ENCODE data around the gene MYOM3. TPM values are rescaled to one million over a fixed set of nuclear protein-coding genes. Genes with fewer than 3 reads are reported as not detected.

The MYOM3 gene
- total and polyA plus RNA-seq, 2 of the 13 experiments (the other 11 are each of a cell fraction or from before 2014, with no cell fraction given): 5.8 to 15.3 TPM

- TF ChIP-seq ZFP91 (CRISPR knock-in tag; IDR thresholded peaks at IDR 0.05; ENCODE audit: borderline replicate concordance) (peak; percentile 40; the same call in 1 of the 2 replicates), PAF1 (CRISPR knock-in tag; IDR thresholded peaks at IDR 0.05) (no peak), ZNF124 (CRISPR knock-in tag; IDR thresholded peaks at IDR 0.05) (no peak), ETS1 (CRISPR knock-in tag; IDR thresholded peaks at IDR 0.05) (no peak), ZNF841 (CRISPR knock-in tag; IDR thresholded peaks at IDR 0.05; ENCODE audit: borderline replicate concordance) (no peak), ZNF577 (CRISPR knock-in tag; IDR thresholded peaks at IDR 0.05; ENCODE audit: borderline replicate concordance, low read depth) (no peak), ZBTB3 (CRISPR knock-in tag; IDR thresholded peaks at IDR 0.05; ENCODE audit: borderline replicate concordance, low read depth) (no peak), CREM (IDR thresholded peaks at IDR 0.05) (no peak), CREM (CRISPR knock-in tag; IDR thresholded peaks at IDR 0.05) (no peak), ZBED4 (CRISPR knock-in tag; IDR thresholded peaks at IDR 0.05; ENCODE audit: borderline replicate concordance) (no peak), KDM4B (CRISPR knock-in tag; IDR thresholded peaks at IDR 0.05) (no peak), FOSL2 (CRISPR knock-in tag; IDR thresholded peaks at IDR 0.05) (0 out of 2 replicates have a peak, but pooled peaks have one; percentile 12), ZFY (CRISPR knock-in tag; IDR thresholded peaks at IDR 0.05) (no peak), ZNF569 (CRISPR knock-in tag; IDR thresholded peaks at IDR 0.05; ENCODE audit: borderline replicate concordance) (no peak)
- TF ChIP-seq, protein P1, sequence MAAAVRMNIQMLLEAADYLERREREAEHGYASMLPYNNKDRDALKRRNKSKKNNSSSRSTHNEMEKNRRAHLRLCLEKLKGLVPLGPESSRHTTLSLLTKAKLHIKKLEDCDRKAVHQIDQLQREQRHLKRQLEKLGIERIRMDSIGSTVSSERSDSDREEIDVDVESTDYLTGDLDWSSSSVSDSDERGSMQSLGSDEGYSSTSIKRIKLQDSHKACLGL (CRISPR knock-in tag; IDR thresholded peaks at IDR 0.05): no peak
- TF ChIP-seq, protein P2, sequence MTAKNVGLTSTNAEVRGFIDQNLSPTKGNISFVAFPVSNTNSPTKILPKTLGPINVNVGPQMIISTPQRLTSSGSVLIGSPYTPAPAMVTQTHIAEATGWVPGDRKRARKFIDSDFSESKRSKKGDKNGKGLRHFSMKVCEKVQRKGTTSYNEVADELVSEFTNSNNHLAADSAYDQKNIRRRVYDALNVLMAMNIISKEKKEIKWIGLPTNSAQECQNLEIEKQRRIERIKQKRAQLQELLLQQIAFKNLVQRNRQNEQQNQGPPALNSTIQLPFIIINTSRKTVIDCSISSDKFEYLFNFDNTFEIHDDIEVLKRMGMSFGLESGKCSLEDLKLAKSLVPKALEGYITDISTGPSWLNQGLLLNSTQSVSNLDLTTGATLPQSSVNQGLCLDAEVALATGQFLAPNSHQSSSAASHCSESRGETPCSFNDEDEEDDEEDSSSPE (CRISPR knock-in tag; IDR thresholded peaks at IDR 0.05): no peak
- TF ChIP-seq, protein P3, sequence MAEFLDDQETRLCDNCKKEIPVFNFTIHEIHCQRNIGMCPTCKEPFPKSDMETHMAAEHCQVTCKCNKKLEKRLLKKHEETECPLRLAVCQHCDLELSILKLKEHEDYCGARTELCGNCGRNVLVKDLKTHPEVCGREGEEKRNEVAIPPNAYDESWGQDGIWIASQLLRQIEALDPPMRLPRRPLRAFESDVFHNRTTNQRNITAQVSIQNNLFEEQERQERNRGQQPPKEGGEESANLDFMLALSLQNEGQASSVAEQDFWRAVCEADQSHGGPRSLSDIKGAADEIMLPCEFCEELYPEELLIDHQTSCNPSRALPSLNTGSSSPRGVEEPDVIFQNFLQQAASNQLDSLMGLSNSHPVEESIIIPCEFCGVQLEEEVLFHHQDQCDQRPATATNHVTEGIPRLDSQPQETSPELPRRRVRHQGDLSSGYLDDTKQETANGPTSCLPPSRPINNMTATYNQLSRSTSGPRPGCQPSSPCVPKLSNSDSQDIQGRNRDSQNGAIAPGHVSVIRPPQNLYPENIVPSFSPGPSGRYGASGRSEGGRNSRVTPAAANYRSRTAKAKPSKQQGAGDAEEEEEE (CRISPR knock-in tag; IDR thresholded peaks at IDR 0.05; ENCODE audit: borderline replicate concordance): no peak
These were observed at the start of gene MYOM3 (continued) for GRCh38 chr1:24111996-24112779.

All from HepG2 (cell line).